SK-N-SH (cell line): Measurements from ENCODE around the gene ASTN2. TPM values are rescaled to one million over a fixed set of nuclear protein-coding genes. Genes with fewer than 3 reads are reported as not detected.

Experiments used
- CTCF ChIA-PET: fragments of 300-600, 350-600 bp; formaldehyde crosslinking; extraction: SDS; loops from one replicate; lab custom pipeline; 2021; lab: Yijun Ruan, JAX
- POLR2A ChIA-PET: fragments of 350-600 bp; sonication (Branson Sonifier 250); formaldehyde crosslinking; extraction: SDS; loops from one replicate; lab custom pipeline; 2020; ENCODE audit warnings: antibody characterized with exemption, inconsistent platforms; lab: Yijun Ruan, JAX
- DNase-seq: peaks from one replicate; pipeline ENCODE4 v3.0.0; 2012
- H2AFZ ChIP-seq: fragments of 200-600 bp; sonication (generic); 2 replicates; pipeline ENCODE4 v1.8.1; 2016; ENCODE audit warnings: antibody characterized with exemption, mild to moderate bottlenecking, low read depth
- H3F3A ChIP-seq: fragments of 200-600 bp; sonication (generic); replicated peaks from 2 replicates; pipeline ENCODE3; 2016; ENCODE audit warnings: antibody characterized with exemption, mild to moderate bottlenecking; ENCODE audit not compliant: insufficient read depth
- H3K27ac ChIP-seq, 2 experiments: fragments of 200-500 bp in 1 of 2; fragments of 200-600 bp in 1 of 2; sonication (Bioruptor generic) in 1 of 2; sonication (generic), shearing (Covaris generic) in 1 of 2; 2 replicates each; pipeline versions ENCODE4 v1.5.1 to v1.6.1; 2014 to 2016; ENCODE audit warnings: low read depth in 2 of 2, inconsistent platforms in 1 of 2, low read length in 1 of 2, mild to moderate bottlenecking in 1 of 2, mixed read lengths in 1 of 2
- H3K27me3 ChIP-seq: fragments of 200-600 bp; sonication (generic), shearing (Covaris generic); 2 replicates; pipeline ENCODE4 v1.6.1; 2016; ENCODE audit warnings: mixed run types; ENCODE audit not compliant: insufficient read depth
- H3K36me3 ChIP-seq, 2 experiments: fragments of 200-500 bp in 1 of 2; fragments of 200-600 bp in 1 of 2; sonication (Bioruptor generic) in 1 of 2; sonication (generic) in 1 of 2; replicated peaks in 1 of 2; 2 replicates each; pipeline versions ENCODE3 to v1.5.1; 2014 to 2016; ENCODE audit warnings: low read length in 1 of 2, mild to moderate bottlenecking in 1 of 2; ENCODE audit not compliant: insufficient read depth in 2 of 2, control insufficient read depth in 1 of 2
- H3K4me1 ChIP-seq, 2 experiments: fragments of 200-500 bp in 1 of 2; fragments of 200-600 bp in 1 of 2; sonication (Bioruptor generic) in 1 of 2; sonication (generic), shearing (Covaris generic) in 1 of 2; 2 replicates each; pipeline versions ENCODE4 v1.5.1 to v1.6.1; 2014 to 2016; ENCODE audit warnings: low read depth in 1 of 2, low read length in 1 of 2, mixed run types in 1 of 2; ENCODE audit not compliant: insufficient read depth in 2 of 2, control insufficient read depth in 1 of 2
- H3K4me2 ChIP-seq: fragments of 200-600 bp; sonication (generic), shearing (Covaris generic); 2 replicates; pipeline ENCODE4 v1.6.1; 2017; ENCODE audit warnings: mixed run types
- H3K4me3 ChIP-seq, 2 experiments: fragments of 200-500 bp in 1 of 2; fragments of 200-600 bp in 1 of 2; sonication (Bioruptor generic) in 1 of 2; sonication (generic), shearing (Covaris generic) in 1 of 2; 2 replicates each; pipeline versions ENCODE4 v1.5.1 to v1.8.1; 2014 to 2016; ENCODE audit warnings: low read depth in 2 of 2, inconsistent platforms in 1 of 2, low read length in 1 of 2, mild to moderate bottlenecking in 1 of 2, mixed read lengths in 1 of 2, moderate library complexity in 1 of 2
- H3K79me2 ChIP-seq: fragments of 200-600 bp; sonication (generic); 2 replicates; pipeline ENCODE4 v1.8.1; 2017; ENCODE audit warnings: mild to moderate bottlenecking; ENCODE audit not compliant: insufficient read depth
- H3K9ac ChIP-seq: fragments of 200-600 bp; sonication (generic); 2 replicates; pipeline ENCODE4 v1.6.1; 2017; ENCODE audit warnings: mixed run types
- H3K9me2 ChIP-seq: fragments of 200-600 bp; sonication (generic); 2 replicates; pipeline ENCODE4 v1.6.1; 2017; ENCODE audit warnings: mixed run types
- H3K9me3 ChIP-seq: fragments of 200-600 bp; sonication (generic); 2 replicates; pipeline ENCODE4 v1.6.1; 2017; ENCODE audit warnings: mixed run types, mild to moderate bottlenecking, moderate library complexity
- H4K20me1 ChIP-seq: fragments of 200-600 bp; sonication (generic); 2 replicates; pipeline ENCODE4 v1.6.1; 2017; ENCODE audit warnings: mild to moderate bottlenecking, mixed run types; ENCODE audit not compliant: insufficient read depth
- NFIC ChIP-seq: IDR thresholded peaks from 2 replicates; pipeline ENCODE4 v1.4.0; 2012; ENCODE audit warnings: borderline replicate concordance
- POLR2AphosphoS5 ChIP-seq: IDR thresholded peaks from 2 replicates; pipeline ENCODE4 v1.6.1; 2012; ENCODE audit warnings: low read depth, low read length
- RAD21 ChIP-seq: IDR thresholded peaks from 2 replicates; pipeline ENCODE4 v1.6.1; 2012; ENCODE audit warnings: mild to moderate bottlenecking, low read length
- RXRA ChIP-seq: IDR thresholded peaks from 2 replicates; pipeline ENCODE4 v1.4.0; 2012; ENCODE audit warnings: low read depth, mild to moderate bottlenecking, borderline replicate concordance
- TCF12 ChIP-seq: IDR thresholded peaks from 2 replicates; pipeline ENCODE4 v1.4.0; 2012
- WGBS: methylation state at CpG from one replicate; pipeline ENCODE4 v1.1.6; 2017; ENCODE audit warnings: low lambda C conversion rate; 5-methylcytosine and 5-hydroxymethylcytosine counted together
- polyA plus RNA-seq, 3 experiments: library from polyadenylated mRNA; depleted of rRNA; stranded (reverse); fragments of >200 nt; gene quantifications; 2 replicates each; pipeline ENCODE4 v1.2.3, GENCODE V29; 2012
- TF ChIP-seq, protein P1 (sequence below): IDR thresholded peaks from 2 replicates; pipeline ENCODE4; 2012
- TF ChIP-seq, protein P2 (sequence below): IDR thresholded peaks from 2 replicates; pipeline ENCODE4 v1.4.0; 2012; ENCODE audit warnings: low read depth
- TF ChIP-seq, protein P3 (sequence below): fragments of 200-600 bp; sonication (generic); IDR thresholded peaks from 2 replicates; pipeline ENCODE4 v1.6.1; 2017; ENCODE audit warnings: antibody characterized with exemption, mild to moderate bottlenecking, moderate library complexity

ASTN2 gene
- polyA plus RNA-seq, 1 of the 3 experiments (the other 2 are of a cell fraction), result 6.6 TPM

DNA sequence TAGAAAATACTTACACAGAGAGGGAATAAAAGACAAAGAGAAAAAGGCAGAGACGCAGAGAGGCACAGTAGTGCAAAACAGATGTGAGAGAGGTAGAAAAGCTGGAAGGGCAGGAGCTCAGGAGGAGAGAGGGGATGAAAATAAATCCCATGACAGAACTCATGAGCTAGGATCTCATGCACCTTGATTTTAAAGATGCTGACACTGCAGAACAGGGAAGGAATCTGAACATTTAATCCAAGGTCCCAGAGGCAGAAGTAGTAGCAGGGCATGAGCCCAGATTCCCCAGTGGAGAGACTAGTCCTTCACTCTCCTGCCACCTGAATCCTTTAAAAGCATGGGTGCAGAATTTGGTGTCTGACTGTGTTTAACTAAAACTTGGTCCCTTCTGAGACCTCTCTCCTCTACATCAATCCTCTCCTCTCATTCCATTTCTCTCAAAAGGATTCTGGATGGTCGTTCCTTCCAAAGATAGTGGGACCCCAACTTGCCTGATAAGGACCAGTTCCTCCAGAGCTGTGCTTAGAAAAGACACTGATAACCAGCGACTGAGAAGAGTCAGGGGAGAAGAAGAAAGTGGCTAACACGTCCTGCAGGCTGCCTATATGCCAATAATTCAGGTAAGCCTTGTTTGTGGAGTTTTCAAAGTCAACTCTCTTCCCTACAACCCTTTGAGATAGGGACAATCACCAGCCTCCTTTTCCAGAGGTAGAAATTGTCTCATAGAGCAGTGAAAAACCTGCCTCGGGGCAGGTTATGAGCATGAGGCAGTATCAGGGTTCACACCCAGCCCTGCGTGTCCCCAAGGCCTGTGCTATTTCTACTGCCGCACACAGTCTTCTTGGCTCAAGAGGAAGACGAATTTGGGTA is 931.0 kb downstream of the ASTN2 start:
- H3K9me3 ChIP-seq, result no peaks in the 10 kb centered on the region
- no peaks in the 10 kb centered on the region for H3F3A ChIP-seq
- H3K4me3 ChIP-seq, result no peak overlapping the region
- H3K4me1 ChIP-seq, result peaks cover 0 to 4% of the 10 kb centered on the region in 2 experiments; a peak in 1 of 4 replicates
- TF ChIP-seq, protein P1, sequence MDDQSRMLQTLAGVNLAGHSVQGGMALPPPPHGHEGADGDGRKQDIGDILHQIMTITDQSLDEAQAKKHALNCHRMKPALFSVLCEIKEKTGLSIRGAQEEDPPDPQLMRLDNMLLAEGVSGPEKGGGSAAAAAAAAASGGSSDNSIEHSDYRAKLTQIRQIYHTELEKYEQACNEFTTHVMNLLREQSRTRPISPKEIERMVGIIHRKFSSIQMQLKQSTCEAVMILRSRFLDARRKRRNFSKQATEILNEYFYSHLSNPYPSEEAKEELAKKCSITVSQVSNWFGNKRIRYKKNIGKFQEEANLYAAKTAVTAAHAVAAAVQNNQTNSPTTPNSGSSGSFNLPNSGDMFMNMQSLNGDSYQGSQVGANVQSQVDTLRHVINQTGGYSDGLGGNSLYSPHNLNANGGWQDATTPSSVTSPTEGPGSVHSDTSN, result no peak
- TF ChIP-seq, protein P2, sequence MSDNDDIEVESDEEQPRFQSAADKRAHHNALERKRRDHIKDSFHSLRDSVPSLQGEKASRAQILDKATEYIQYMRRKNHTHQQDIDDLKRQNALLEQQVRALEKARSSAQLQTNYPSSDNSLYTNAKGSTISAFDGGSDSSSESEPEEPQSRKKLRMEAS, result no peak
- TF ChIP-seq RAD21, result no peak
- TF ChIP-seq, protein P3, sequence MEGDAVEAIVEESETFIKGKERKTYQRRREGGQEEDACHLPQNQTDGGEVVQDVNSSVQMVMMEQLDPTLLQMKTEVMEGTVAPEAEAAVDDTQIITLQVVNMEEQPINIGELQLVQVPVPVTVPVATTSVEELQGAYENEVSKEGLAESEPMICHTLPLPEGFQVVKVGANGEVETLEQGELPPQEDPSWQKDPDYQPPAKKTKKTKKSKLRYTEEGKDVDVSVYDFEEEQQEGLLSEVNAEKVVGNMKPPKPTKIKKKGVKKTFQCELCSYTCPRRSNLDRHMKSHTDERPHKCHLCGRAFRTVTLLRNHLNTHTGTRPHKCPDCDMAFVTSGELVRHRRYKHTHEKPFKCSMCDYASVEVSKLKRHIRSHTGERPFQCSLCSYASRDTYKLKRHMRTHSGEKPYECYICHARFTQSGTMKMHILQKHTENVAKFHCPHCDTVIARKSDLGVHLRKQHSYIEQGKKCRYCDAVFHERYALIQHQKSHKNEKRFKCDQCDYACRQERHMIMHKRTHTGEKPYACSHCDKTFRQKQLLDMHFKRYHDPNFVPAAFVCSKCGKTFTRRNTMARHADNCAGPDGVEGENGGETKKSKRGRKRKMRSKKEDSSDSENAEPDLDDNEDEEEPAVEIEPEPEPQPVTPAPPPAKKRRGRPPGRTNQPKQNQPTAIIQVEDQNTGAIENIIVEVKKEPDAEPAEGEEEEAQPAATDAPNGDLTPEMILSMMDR, result no peak
- no peak overlapping the region; a peak in 1 of 4 replicates for H3K27ac ChIP-seq
- H3K4me2 ChIP-seq, result no peak overlapping the region
- CTCF ChIA-PET, result interaction anchor here (0.8 to 1.4 kb wide), 4 partner anchors 12 to 22 kb away, joined by 3 read pairs; no protein-coding TSS in a partner anchor
- H2AFZ ChIP-seq, result no peak overlapping the region
- no peaks in the 10 kb centered on the region for H3K27me3 ChIP-seq
- WGBS, result 76% methylated on average over 8 of the region's 8 CpGs
- POLR2A ChIA-PET, result no interaction called here
- DNase-seq, result no peak
- no peak overlapping the region for H3K9ac ChIP-seq
- H3K36me3 ChIP-seq, result peaks cover 0 to 14% of the 10 kb centered on the region in 2 experiments
- H4K20me1 ChIP-seq, result no peaks in the 10 kb centered on the region
- no peaks in the 10 kb centered on the region for H3K9me2 ChIP-seq
- H3K79me2 ChIP-seq, result no peaks in the 10 kb centered on the region

DNA sequence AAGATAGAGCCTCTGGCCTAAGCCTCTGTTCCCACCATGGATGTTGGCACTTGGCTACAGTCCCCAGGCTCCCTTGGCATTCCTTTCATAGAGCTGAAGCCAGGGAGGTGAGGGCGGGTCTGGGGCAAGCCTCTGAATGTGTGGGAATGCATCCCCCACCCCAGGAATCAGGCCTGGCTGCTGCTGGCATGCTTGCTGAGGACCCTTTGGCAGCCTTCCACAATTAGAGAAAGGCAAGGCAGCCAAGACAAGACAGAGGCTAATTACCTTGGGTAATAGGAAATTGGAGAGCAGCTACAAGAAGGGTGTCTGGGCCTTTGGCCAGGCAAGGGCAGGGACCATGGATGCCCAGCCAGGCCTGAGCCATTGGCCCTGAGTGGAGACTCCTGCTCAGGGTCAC is 932.1 kb downstream of the ASTN2 start:
- Histone ChIP-seq H3K9me2 (no peaks in the 10 kb centered on the region), H3K79me2 (no peaks in the 10 kb centered on the region), H3F3A (no peaks in the 10 kb centered on the region), H3K9ac (no peak overlapping the region), H3K4me1 (peaks cover 0 to 4% of the 10 kb centered on the region in 2 experiments; a peak in 1 of 4 replicates), H3K4me3 (no peak overlapping the region), H3K9me3 (no peaks in the 10 kb centered on the region), H3K4me2 (no peak overlapping the region), H3K36me3 (peaks cover 0 to 14% of the 10 kb centered on the region in 2 experiments), H3K27me3 (no peaks in the 10 kb centered on the region), H2AFZ (no peak overlapping the region), H4K20me1 (no peaks in the 10 kb centered on the region), H3K27ac (no peak overlapping the region; a peak in 1 of 4 replicates)
- no peak for TF ChIP-seq TCF12
- TF ChIP-seq, protein P2, result no peak
- no peak for TF ChIP-seq NFIC
- no peak for TF ChIP-seq RXRA
- TF ChIP-seq POLR2AphosphoS5, result no peak
- no peak for DNase-seq
- POLR2A ChIA-PET, result no interaction called here
- WGBS, result 91% methylated on average over 1 of the region's 1 CpG
- CTCF ChIA-PET, result interaction anchor here (0.8 kb wide), 1 partner anchor 13 kb away, joined by 3 read pairs; no protein-coding TSS in a partner anchor
